Jurkat, Clone E6-1 (cell line): ENCODE results near the gene LARP4B.
"Not testable (repeated sequence)": the region's sequence is repeated elsewhere in the genome, so short reads cannot be mapped to it uniquely, and the experiment has no call there.

Experiments used
- DNase-seq: peaks from one replicate; pipeline ENCODE4 v3.0.0-alpha.2; 2011; ENCODE audit warnings: low read depth, low spot score
- H3K4me3 ChIP-seq: 2 replicates; pipeline ENCODE4 v1.5.1; 2011; ENCODE audit warnings: mild to moderate bottlenecking, low read length, control low read depth, moderate library complexity

The LARP4B gene

GRCh38 chr10:782751-783648, 148.5 kb downstream of the LARP4B start:
- H3K4me3 ChIP-seq: no peak overlapping the region
- DNase-seq: no peak

GRCh38 chr10:780536-781524, 150.7 kb downstream of the LARP4B start:
- no peak for DNase-seq
- no peak overlapping the region for H3K4me3 ChIP-seq

GRCh38 chr10:778626-779330, 152.7 kb downstream of the LARP4B start:
- DNase-seq: no peak
- no peak overlapping the region for H3K4me3 ChIP-seq

- no peak overlapping the region for H3K4me3 ChIP-seq
- no peak for DNase-seq
These were observed 153.5 kb downstream of the LARP4B start for GRCh38 chr10:777913-778479.

- no peak overlapping the region for H3K4me3 ChIP-seq
- DNase-seq: no peak
These were observed 154.7 kb downstream of the LARP4B start for GRCh38 chr10:776772-777171.

GRCh38 chr10:775245-776075, 156.0 kb downstream of the LARP4B start:
- H3K4me3 ChIP-seq: no peak overlapping the region
- DNase-seq: no peak

- no peak for DNase-seq
- no peak overlapping the region for H3K4me3 ChIP-seq
These were observed 156.8 kb downstream of the LARP4B start for GRCh38 chr10:774661-775244.

GRCh38 chr10:774223-774622, 157.3 kb downstream of the LARP4B start:
- no peak for DNase-seq
- no peak overlapping the region for H3K4me3 ChIP-seq

GRCh38 chr10:773562-774161, 157.8 kb downstream of the LARP4B start:
- DNase-seq: no peak
- H3K4me3 ChIP-seq: no peak overlapping the region

GRCh38 chr10:772227-772637, 159.3 kb downstream of the LARP4B start:
- no peak overlapping the region for H3K4me3 ChIP-seq
- DNase-seq: no peak

GRCh38 chr10:771647-772046, 159.9 kb downstream of the LARP4B start:
- no peak for DNase-seq

GRCh38 chr10:770975-771374, 160.5 kb downstream of the LARP4B start:
- H3K4me3 ChIP-seq: no peak overlapping the region
- no peak for DNase-seq

More at GRCh38 chr10:771647-772046, 159.9 kb downstream of the LARP4B start:
- H3K4me3 ChIP-seq: no peak overlapping the region

- not testable (repeated sequence) for DNase-seq, H3K4me3 ChIP-seq
These were observed 161.3 kb downstream of the LARP4B start for GRCh38 chr10:770048-770712.

- DNase-seq: no peak
- no peak overlapping the region for H3K4me3 ChIP-seq
These were observed 163.7 kb downstream of the LARP4B start for GRCh38 chr10:767794-768193.

GRCh38 chr10:767211-767610, 164.3 kb downstream of the LARP4B start:
- no peak for DNase-seq
- no peak overlapping the region for H3K4me3 ChIP-seq

GRCh38 chr10:761376-761775, 170.1 kb downstream of the LARP4B start:
- H3K4me3 ChIP-seq: no peak overlapping the region
- DNase-seq: peak; percentile 17

GRCh38 chr10:760622-761021, 170.9 kb downstream of the LARP4B start:
- DNase-seq: no peak
- H3K4me3 ChIP-seq: no peak overlapping the region
